ENCODE results near the gene ADCY10.

- TF ChIP-seq POLR2A (IDR thresholded peaks at IDR 0.05; ENCODE audit: low read length) (no peak), GATA1 (IDR thresholded peaks at IDR 0.05; ENCODE audit: low read depth, low read length) (no peak)
Measured at GRCh38 chr1:167792188-167792565, 121.8 kb downstream of the ADCY10 start.
